KMS-11 (cell line): Measurements from ENCODE around the gene EEF1G.

Experiments
- H2AFZ ChIP-seq: fragments of 200-600 bp; sonication (generic); 2 replicates; pipeline ENCODE4 v1.6.1; 2016; ENCODE audit warnings: antibody characterized with exemption, mixed run types, low read depth
- H3K27ac ChIP-seq: fragments of 200-600 bp; sonication (generic); 2 replicates; pipeline ENCODE4 v1.6.1; 2016; ENCODE audit warnings: mild to moderate bottlenecking, mixed run types
- H3K27me3 ChIP-seq: fragments of 200-600 bp; sonication (generic); 2 replicates; pipeline ENCODE4 v1.6.1; 2017; ENCODE audit warnings: mild to moderate bottlenecking, low read depth, mixed run types, moderate library complexity; ENCODE audit not compliant: insufficient read depth
- H3K36me3 ChIP-seq: fragments of 200-600 bp; sonication (generic); 2 replicates; pipeline ENCODE4 v1.6.1; 2017; ENCODE audit warnings: mild to moderate bottlenecking, mixed run types; ENCODE audit not compliant: insufficient read depth
- H3K4me1 ChIP-seq: fragments of 200-600 bp; sonication (generic); 2 replicates; pipeline ENCODE4 v1.6.1; 2016; ENCODE audit warnings: mild to moderate bottlenecking, low read depth, mixed run types; ENCODE audit not compliant: poor library complexity, severe bottlenecking
- H3K4me2 ChIP-seq: fragments of 200-600 bp; sonication (generic); 2 replicates; pipeline ENCODE4 v1.7.0; 2016; ENCODE audit warnings: mild to moderate bottlenecking, mixed run types
- H3K4me3 ChIP-seq: fragments of 200-600 bp; sonication (generic); IDR thresholded peaks from 2 replicates; pipeline ENCODE4 v1.6.1; 2017; ENCODE audit warnings: low read depth, low read length, mixed read lengths; ENCODE audit not compliant: insufficient read depth
- H3K79me2 ChIP-seq: fragments of 200-600 bp; sonication (generic); 2 replicates; pipeline ENCODE4 v1.6.1; 2016; ENCODE audit warnings: low read depth, mixed run types; ENCODE audit not compliant: insufficient read depth
- H3K9ac ChIP-seq: fragments of 200-600 bp; sonication (generic); 2 replicates; pipeline ENCODE4 v1.6.1; 2016; ENCODE audit warnings: mild to moderate bottlenecking, mixed run types
- H4K20me1 ChIP-seq: fragments of 200-600 bp; sonication (generic); 2 replicates; pipeline ENCODE4 v1.6.1; 2016; ENCODE audit warnings: mild to moderate bottlenecking, mixed run types; ENCODE audit not compliant: insufficient read depth
- TF ChIP-seq, protein P1 (sequence below): fragments of 200-600 bp; sonication (generic); conservative IDR thresholded peaks from 2 replicates; pipeline ENCODE4 v1.6.1; 2017; ENCODE audit warnings: low read depth, mild to moderate bottlenecking, antibody characterized with exemption, low read length, moderate library complexity, mixed read lengths

The EEF1G gene

DNA sequence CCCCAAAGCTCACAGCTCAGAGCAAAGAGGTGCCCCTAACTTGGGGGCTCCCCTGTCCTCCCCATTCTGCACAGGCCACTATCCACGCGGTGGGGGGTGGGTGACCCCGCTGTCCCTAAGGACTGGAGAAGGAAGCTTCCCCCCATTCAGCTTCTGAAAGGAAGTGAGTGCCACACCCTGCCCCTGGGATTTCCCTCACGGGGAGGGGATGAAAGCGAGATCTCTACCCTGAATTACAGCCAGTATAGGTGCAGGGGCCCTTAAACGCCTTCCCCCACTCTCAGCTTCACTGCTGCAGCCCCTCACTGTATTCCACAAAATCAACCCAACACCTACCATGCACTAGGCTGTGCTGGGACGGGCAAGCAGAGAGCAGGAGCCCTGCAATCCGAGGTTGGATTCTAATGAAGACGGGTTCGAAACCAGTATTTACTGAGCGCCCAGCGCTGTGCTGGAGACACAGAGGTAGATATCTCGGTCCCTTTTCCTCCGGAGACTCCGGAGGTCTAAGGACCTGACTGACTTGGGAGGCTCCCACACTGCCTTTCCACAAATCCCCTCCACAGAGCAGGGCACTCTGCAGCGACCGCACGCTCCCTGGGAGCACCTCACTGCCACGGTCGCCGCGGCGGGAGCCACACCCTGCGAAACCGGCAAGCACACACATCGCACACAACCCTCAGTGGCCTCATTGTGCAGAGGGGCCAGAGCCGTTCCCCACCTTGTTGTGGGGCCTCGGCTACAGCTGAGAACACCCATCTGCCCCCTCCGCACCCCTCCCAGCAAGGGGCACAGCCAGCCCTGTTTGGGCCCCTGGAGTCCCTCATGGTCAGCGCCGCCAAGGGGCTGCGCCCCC, 28.9 kb downstream of the EEF1G start:
- H3K4me1 ChIP-seq, result peaks cover 56% of the 10 kb centered on the region
- TF ChIP-seq, protein P1, sequence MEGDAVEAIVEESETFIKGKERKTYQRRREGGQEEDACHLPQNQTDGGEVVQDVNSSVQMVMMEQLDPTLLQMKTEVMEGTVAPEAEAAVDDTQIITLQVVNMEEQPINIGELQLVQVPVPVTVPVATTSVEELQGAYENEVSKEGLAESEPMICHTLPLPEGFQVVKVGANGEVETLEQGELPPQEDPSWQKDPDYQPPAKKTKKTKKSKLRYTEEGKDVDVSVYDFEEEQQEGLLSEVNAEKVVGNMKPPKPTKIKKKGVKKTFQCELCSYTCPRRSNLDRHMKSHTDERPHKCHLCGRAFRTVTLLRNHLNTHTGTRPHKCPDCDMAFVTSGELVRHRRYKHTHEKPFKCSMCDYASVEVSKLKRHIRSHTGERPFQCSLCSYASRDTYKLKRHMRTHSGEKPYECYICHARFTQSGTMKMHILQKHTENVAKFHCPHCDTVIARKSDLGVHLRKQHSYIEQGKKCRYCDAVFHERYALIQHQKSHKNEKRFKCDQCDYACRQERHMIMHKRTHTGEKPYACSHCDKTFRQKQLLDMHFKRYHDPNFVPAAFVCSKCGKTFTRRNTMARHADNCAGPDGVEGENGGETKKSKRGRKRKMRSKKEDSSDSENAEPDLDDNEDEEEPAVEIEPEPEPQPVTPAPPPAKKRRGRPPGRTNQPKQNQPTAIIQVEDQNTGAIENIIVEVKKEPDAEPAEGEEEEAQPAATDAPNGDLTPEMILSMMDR, result no peak
- H3K79me2 ChIP-seq, result peaks cover 67% of the 10 kb centered on the region
- peaks cover 18% of the 10 kb centered on the region for H4K20me1 ChIP-seq
- H3K9ac ChIP-seq, result peak overlapping the region; percentile 73
- H3K27ac ChIP-seq, result peak overlapping the region; percentile 79
- H3K36me3 ChIP-seq, result no peaks in the 10 kb centered on the region
- H3K4me2 ChIP-seq, result peak overlapping the region; percentile 99
- H2AFZ ChIP-seq, result peak overlapping the region; percentile 3; the same call in 1 of the 2 replicates
- no peaks in the 10 kb centered on the region for H3K27me3 ChIP-seq
- H3K4me3 ChIP-seq, result no peak overlapping the region

DNA sequence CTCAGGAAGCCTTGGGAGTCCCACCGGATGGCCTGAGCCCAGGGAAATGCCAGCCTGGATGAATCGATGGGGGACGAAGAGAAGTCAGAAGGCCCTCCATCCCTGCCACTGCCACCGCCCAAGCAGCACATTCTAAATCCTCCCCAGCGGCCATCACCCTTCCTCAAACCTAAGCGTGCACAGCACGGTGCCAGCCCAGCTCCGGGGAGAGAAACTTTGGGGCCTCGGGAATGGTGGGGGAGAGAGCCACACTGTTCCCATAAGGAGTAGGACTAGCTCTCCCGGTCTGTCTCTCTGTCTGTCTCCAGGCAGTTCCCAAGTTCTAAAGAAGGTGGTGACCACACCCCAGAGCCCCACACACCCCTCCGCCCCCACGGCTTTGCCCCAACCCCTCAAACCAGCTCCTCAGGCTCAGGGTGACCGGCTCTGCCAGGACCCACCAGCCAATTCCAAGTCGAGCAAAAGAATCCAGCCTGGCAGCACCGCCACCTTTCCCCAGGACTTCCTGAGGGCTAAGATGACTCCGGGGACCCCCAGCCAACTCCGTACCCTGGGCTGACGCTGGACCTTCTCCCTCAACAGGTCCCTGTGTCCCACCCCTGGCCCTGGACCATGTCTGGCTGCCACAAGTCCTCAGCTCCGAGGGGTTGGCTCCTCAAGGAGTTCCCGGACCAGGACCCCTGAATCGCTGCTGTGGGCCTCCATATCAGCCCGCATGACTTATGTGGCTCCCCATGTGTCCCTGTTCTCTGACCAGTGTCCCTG, 29.8 kb downstream of the EEF1G start:
- Histone ChIP-seq H3K9ac (peak overlapping the region; percentile 73), H3K4me2 (peak overlapping the region; percentile 99)

DNA sequence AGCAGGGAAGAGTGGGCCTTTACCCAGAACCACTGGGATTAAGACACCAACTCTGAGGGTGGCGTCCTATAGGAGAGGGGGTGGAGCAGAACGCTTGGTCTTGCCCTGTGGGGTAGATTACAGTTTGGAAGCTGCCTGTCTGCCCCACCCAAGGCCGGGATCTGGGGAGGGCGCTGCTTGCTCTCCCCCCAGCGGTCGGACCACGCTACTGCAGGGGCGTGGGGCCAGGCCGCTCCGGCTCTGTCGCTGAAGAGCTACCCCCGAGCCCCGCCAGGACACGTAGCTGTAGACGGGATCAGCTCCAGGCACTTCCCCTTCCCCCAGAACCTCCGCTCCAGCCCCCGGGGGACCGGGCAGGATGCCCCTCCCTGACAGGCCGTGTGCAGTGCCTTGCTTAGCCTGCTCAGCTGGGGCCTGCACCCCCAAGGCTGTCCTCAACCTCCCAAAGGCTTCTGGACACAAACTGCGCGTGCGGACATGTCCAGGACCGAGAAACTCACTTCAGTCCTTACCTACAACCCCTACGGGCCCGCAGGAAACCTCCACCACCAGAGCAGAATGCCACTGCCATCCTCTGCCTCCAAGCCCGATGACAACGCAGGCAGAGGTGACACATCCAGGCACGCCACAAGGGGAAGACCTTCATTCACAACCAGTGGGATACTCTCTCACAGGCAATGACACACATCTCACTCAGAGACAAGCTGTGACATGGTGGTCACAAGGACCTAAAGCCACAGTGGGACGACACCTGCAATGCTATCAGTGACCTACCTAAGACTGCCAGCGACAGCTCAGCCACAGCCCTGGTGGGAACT, 30.7 kb downstream of the EEF1G start:
- no peak overlapping the region for H3K4me3 ChIP-seq

More for the DNA sequence above, 29.8 kb downstream of the EEF1G start:
- H3K27me3 ChIP-seq, result no peaks in the 10 kb centered on the region
- H3K79me2 ChIP-seq, result peaks cover 76% of the 10 kb centered on the region
- H3K4me3 ChIP-seq, result no peak overlapping the region
- H2AFZ ChIP-seq, result no peak overlapping the region
- H3K4me1 ChIP-seq, result peaks cover 60% of the 10 kb centered on the region
- H3K36me3 ChIP-seq, result no peaks in the 10 kb centered on the region
- peaks cover 24% of the 10 kb centered on the region for H4K20me1 ChIP-seq
- peak overlapping the region; percentile 79 for H3K27ac ChIP-seq
- TF ChIP-seq, protein P1, result no peak

More for the DNA sequence above, 30.7 kb downstream of the EEF1G start:
- Histone ChIP-seq H4K20me1 (peaks cover 31% of the 10 kb centered on the region), H3K4me2 (peak overlapping the region; percentile 99), H3K9ac (peak overlapping the region; percentile 73), H3K36me3 (no peaks in the 10 kb centered on the region), H3K27me3 (no peaks in the 10 kb centered on the region), H3K27ac (peak overlapping the region; percentile 79), H3K79me2 (peaks cover 85% of the 10 kb centered on the region), H3K4me1 (peaks cover 60% of the 10 kb centered on the region), H2AFZ (peak overlapping the region; percentile 11; the same call in 1 of the 2 replicates)
- TF ChIP-seq, protein P1, result peak; percentile 94
